Measurements from ENCODE around the gene PKD1. TPM values are rescaled to one million over a fixed set of nuclear protein-coding genes. Genes with fewer than 3 reads are reported as not detected.

Gene PKD1
- total and polyA plus RNA-seq, 2 of the 13 experiments (the other 11 are each of a cell fraction or from before 2014, with no cell fraction given): 22.1 to 23.0 TPM

DNA sequence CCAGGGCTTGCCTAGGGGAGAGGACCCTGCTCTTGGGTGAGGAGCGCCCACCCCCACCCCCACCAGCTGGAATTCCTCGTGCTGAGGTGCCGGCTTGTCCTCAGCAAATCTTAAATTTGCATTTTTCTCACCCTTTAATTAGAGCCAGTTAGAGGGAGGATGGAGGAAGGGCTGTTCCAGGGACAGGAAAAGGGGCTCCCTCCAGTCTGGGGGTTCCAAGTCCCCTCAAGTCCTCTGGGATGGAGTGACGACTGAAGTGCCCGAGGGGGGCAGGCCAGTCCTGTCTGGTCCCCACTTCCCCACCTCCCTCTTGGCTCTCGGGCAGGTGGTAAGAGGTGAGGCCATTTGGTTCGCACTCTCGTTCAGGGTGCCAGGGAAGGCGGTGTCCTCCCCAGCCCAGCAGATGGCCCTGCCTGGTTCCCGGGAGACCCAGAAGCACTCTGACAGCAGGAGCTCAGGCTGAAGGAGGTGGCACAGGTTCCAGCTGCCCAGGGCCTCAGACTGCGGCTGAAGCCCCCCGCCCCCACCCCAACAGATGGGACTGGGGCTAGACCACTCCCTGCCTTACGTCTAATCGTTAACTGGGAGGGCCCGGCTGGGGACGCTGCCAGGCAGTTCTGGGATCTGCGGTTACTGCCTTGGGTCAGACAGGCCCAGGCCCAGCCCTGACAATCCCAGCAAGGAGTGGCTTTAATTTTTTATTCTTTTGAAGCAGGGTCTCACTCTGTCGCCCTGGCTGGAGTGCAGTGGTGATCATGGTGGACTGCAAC is 14.9 kb upstream of the PKD1 start (continued):
- TF ChIP-seq, protein P1, sequence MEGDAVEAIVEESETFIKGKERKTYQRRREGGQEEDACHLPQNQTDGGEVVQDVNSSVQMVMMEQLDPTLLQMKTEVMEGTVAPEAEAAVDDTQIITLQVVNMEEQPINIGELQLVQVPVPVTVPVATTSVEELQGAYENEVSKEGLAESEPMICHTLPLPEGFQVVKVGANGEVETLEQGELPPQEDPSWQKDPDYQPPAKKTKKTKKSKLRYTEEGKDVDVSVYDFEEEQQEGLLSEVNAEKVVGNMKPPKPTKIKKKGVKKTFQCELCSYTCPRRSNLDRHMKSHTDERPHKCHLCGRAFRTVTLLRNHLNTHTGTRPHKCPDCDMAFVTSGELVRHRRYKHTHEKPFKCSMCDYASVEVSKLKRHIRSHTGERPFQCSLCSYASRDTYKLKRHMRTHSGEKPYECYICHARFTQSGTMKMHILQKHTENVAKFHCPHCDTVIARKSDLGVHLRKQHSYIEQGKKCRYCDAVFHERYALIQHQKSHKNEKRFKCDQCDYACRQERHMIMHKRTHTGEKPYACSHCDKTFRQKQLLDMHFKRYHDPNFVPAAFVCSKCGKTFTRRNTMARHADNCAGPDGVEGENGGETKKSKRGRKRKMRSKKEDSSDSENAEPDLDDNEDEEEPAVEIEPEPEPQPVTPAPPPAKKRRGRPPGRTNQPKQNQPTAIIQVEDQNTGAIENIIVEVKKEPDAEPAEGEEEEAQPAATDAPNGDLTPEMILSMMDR (CRISPR knock-in tag; IDR thresholded peaks at IDR 0.05): peak; percentile 49; the same call in 1 of the 2 replicates
- TF ChIP-seq POLR2A (IDR thresholded peaks at IDR 0.05; ENCODE audit: insufficient read depth in 1 of 2, low read depth in 2 of 2, low read length in 2 of 2): peak in 1 of 2 experiments; percentile 76
- TF ChIP-seq LCORL (IDR thresholded peaks at IDR 0.05): no peak
- TF ChIP-seq LCORL (CRISPR knock-in tag; IDR thresholded peaks at IDR 0.05): no peak
- TF ChIP-seq, protein P2, sequence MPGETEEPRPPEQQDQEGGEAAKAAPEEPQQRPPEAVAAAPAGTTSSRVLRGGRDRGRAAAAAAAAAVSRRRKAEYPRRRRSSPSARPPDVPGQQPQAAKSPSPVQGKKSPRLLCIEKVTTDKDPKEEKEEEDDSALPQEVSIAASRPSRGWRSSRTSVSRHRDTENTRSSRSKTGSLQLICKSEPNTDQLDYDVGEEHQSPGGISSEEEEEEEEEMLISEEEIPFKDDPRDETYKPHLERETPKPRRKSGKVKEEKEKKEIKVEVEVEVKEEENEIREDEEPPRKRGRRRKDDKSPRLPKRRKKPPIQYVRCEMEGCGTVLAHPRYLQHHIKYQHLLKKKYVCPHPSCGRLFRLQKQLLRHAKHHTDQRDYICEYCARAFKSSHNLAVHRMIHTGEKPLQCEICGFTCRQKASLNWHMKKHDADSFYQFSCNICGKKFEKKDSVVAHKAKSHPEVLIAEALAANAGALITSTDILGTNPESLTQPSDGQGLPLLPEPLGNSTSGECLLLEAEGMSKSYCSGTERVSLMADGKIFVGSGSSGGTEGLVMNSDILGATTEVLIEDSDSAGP (CRISPR knock-in tag; IDR thresholded peaks at IDR 0.05; ENCODE audit: borderline replicate concordance): peak; percentile 8; the same call in 1 of the 2 replicates
- TF ChIP-seq, protein P3, sequence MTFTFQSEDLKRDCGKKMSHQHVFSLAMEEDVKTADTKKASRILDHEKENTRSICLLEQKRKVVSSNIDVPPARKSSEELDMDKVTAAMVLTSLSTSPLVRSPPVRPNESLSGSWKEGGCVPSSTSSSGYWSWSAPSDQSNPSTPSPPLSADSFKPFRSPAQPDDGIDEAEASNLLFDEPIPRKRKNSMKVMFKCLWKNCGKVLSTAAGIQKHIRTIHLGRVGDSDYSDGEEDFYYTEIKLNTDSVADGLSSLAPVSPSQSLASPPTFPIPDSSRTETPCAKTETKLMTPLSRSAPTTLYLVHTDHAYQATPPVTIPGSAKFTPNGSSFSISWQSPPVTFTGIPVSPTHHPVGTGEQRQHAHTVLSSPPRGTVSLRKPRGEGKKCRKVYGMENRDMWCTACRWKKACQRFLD (CRISPR knock-in tag; IDR thresholded peaks at IDR 0.05; ENCODE audit: borderline replicate concordance): no peak
- TF ChIP-seq, protein P4, sequence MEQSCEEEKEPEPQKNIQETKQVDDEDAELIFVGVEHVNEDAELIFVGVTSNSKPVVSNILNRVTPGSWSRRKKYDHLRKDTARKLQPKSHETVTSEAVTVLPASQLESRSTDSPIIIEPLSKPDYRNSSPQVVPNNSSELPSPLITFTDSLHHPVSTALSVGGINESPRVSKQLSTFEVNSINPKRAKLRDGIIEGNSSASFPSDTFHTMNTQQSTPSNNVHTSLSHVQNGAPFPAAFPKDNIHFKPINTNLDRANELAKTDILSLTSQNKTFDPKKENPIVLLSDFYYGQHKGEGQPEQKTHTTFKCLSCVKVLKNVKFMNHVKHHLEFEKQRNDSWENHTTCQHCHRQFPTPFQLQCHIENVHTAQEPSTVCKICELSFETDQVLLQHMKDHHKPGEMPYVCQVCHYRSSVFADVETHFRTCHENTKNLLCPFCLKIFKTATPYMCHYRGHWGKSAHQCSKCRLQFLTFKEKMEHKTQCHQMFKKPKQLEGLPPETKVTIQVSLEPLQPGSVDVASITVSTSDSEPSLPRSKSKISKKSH (CRISPR knock-in tag; IDR thresholded peaks at IDR 0.05; ENCODE audit: borderline replicate concordance): no peak
- no peak for TF ChIP-seq KMT2B (CRISPR knock-in tag; IDR thresholded peaks at IDR 0.05)
- no peak for TF ChIP-seq ATF7 (IDR thresholded peaks at IDR 0.05)
- TF ChIP-seq ATF7 (CRISPR knock-in tag; IDR thresholded peaks at IDR 0.05): no peak
- TF ChIP-seq, protein P5, sequence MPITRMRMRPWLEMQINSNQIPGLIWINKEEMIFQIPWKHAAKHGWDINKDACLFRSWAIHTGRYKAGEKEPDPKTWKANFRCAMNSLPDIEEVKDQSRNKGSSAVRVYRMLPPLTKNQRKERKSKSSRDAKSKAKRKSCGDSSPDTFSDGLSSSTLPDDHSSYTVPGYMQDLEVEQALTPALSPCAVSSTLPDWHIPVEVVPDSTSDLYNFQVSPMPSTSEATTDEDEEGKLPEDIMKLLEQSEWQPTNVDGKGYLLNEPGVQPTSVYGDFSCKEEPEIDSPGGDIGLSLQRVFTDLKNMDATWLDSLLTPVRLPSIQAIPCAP (CRISPR knock-in tag; IDR thresholded peaks at IDR 0.05; ENCODE audit: low read depth): no peak
- no peak for TF ChIP-seq TBX2 (CRISPR knock-in tag; IDR thresholded peaks at IDR 0.05; ENCODE audit: borderline replicate concordance)
- TF ChIP-seq ADNP (CRISPR knock-in tag; IDR thresholded peaks at IDR 0.05): no peak
- no peak for TF ChIP-seq NR2F1 (CRISPR knock-in tag; IDR thresholded peaks at IDR 0.05)
- TF ChIP-seq, protein P6, sequence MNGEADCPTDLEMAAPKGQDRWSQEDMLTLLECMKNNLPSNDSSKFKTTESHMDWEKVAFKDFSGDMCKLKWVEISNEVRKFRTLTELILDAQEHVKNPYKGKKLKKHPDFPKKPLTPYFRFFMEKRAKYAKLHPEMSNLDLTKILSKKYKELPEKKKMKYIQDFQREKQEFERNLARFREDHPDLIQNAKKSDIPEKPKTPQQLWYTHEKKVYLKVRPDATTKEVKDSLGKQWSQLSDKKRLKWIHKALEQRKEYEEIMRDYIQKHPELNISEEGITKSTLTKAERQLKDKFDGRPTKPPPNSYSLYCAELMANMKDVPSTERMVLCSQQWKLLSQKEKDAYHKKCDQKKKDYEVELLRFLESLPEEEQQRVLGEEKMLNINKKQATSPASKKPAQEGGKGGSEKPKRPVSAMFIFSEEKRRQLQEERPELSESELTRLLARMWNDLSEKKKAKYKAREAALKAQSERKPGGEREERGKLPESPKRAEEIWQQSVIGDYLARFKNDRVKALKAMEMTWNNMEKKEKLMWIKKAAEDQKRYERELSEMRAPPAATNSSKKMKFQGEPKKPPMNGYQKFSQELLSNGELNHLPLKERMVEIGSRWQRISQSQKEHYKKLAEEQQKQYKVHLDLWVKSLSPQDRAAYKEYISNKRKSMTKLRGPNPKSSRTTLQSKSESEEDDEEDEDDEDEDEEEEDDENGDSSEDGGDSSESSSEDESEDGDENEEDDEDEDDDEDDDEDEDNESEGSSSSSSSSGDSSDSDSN (CRISPR knock-in tag; IDR thresholded peaks at IDR 0.05): no peak; the same call in 1 of the 2 replicates
- no peak for TF ChIP-seq NONO (IDR thresholded peaks at IDR 0.05)
- TF ChIP-seq NONO (CRISPR knock-in tag; conservative IDR thresholded peaks at IDR 0.05): no peak
